SU-DHL-6 (cell line): ENCODE results near the gene FLRT3.

Experiments
- H2AFZ ChIP-seq: fragments of 200-600 bp; sonication (generic); 2 replicates; pipeline ENCODE4 v1.6.1; 2014; ENCODE audit warnings: low read depth, mild to moderate bottlenecking, moderate library complexity, mixed read lengths, antibody characterized with exemption, low read length; ENCODE audit not compliant: severe bottlenecking
- H3F3A ChIP-seq: fragments of 200-600 bp; shearing (Covaris generic); 2 replicates; pipeline ENCODE4 v1.6.0; 2016; ENCODE audit warnings: antibody characterized with exemption, mild to moderate bottlenecking; ENCODE audit not compliant: insufficient read depth
- H3K27ac ChIP-seq: fragments of 200-600 bp; sonication (generic); 2 replicates; pipeline ENCODE4 v1.5.1; 2016; ENCODE audit warnings: low read depth, mild to moderate bottlenecking, low read length, moderate library complexity, mixed read lengths
- H3K27me3 ChIP-seq: fragments of 200-600 bp; sonication (generic), shearing (Covaris generic); 2 replicates; pipeline ENCODE4 v1.6.0; 2014; ENCODE audit warnings: mild to moderate bottlenecking, low read length
- H3K36me3 ChIP-seq: fragments of 200-600 bp; sonication (generic); 2 replicates; pipeline ENCODE4 v1.6.1; 2014; ENCODE audit warnings: mild to moderate bottlenecking, low read length, mixed read lengths
- H3K4me2 ChIP-seq: fragments of 300-600, 200-600 bp; shearing (Covaris generic), sonication (generic); 2 replicates; pipeline ENCODE4 v1.6.0; 2014; ENCODE audit warnings: low read length, low read depth, mild to moderate bottlenecking; ENCODE audit not compliant: poor library complexity, severe bottlenecking
- H3K4me3 ChIP-seq: fragments of 200-600 bp; sonication (generic); 2 replicates; pipeline ENCODE4 v1.5.1; 2014; ENCODE audit warnings: antibody characterized with exemption, low read length, mild to moderate bottlenecking, mixed read lengths; ENCODE audit not compliant: insufficient read depth, poor library complexity, severe bottlenecking
- H3K79me2 ChIP-seq: fragments of 200-600 bp; sonication (generic); 2 replicates; pipeline ENCODE4 v1.6.1; 2014; ENCODE audit warnings: mild to moderate bottlenecking, low read length, moderate library complexity; ENCODE audit not compliant: insufficient read depth
- H3K9ac ChIP-seq: fragments of 200-600 bp; sonication (generic); 2 replicates; pipeline ENCODE4 v1.7.0; 2014; ENCODE audit warnings: mild to moderate bottlenecking, low read length
- H3K9me2 ChIP-seq: fragments of 200-600 bp; sonication (generic); replicated peaks from 2 replicates; pipeline ENCODE4 v1.6.1; 2014; ENCODE audit warnings: low read length; ENCODE audit not compliant: insufficient read depth
- H3K9me3 ChIP-seq: fragments of 200-600 bp; sonication (generic); 2 replicates; pipeline ENCODE4 v1.6.1; 2014; ENCODE audit warnings: low read length, mixed read lengths; ENCODE audit not compliant: insufficient read depth
- H4K20me1 ChIP-seq: fragments of 200-600 bp; sonication (generic); 2 replicates; pipeline ENCODE4 v1.6.1; 2014; ENCODE audit warnings: low read depth, mild to moderate bottlenecking, antibody characterized with exemption, low read length, moderate library complexity, mixed read lengths
- CTCF ChIP-seq: fragments of 200-600 bp; sonication (generic); IDR thresholded peaks from one replicate; pipeline ENCODE4 v1.5.1; 2017; ENCODE audit warnings: antibody characterized with exemption, mild to moderate bottlenecking, low read length, moderate library complexity; ENCODE audit not compliant: insufficient read depth, poor library complexity, severe bottlenecking
- EZH2phosphoT487 ChIP-seq: fragments of 200-600 bp; sonication (generic), shearing (Covaris generic); conservative IDR thresholded peaks from 2 replicates; pipeline ENCODE4 v1.6.1; 2018; ENCODE audit warnings: mild to moderate bottlenecking, antibody characterized with exemption, low read length, moderate library complexity, mixed read lengths

The FLRT3 gene

GRCh38 chr20:14313341-14314020 lies 23.9 kb downstream of the FLRT3 start:
- H4K20me1 ChIP-seq, result no peaks in the 10 kb centered on the region
- no peaks in the 10 kb centered on the region for H3K27me3 ChIP-seq
- no peak overlapping the region for H3K4me3 ChIP-seq
- TF ChIP-seq CTCF (no peak), EZH2phosphoT487 (no peak)
- no peaks in the 10 kb centered on the region for H3K9me2 ChIP-seq
- H3K79me2 ChIP-seq, result no peaks in the 10 kb centered on the region
- H3F3A ChIP-seq, result no peaks in the 10 kb centered on the region
- no peak overlapping the region for H3K27ac ChIP-seq
- no peak overlapping the region for H3K9ac ChIP-seq
- no peaks in the 10 kb centered on the region for H3K36me3 ChIP-seq
- H3K9me3 ChIP-seq, result no peaks in the 10 kb centered on the region
- no peak overlapping the region for H3K4me2 ChIP-seq
- no peak overlapping the region for H2AFZ ChIP-seq

DNA sequence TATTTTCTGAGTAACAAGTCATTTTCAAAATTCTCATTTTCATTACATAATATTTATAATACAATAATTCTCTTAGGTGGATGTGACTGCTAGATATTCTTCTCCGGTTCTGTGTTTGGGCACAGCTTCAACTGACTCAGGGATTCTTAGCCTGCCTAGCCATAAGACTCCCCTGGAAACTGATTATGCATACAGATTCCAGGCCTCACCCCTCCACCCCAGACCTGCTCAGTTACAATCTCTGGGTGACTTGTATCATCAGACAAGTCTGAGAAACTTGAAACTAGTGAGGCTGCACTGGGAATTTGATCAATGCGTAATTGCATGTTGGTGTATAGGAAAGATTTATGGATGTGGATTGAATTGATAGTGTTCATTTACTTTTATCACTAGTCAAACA lies 25.4 kb downstream of the FLRT3 start:
- Histone ChIP-seq H3K4me2 (no peak overlapping the region), H3K9me3 (no peaks in the 10 kb centered on the region), H3K4me3 (no peak overlapping the region), H3K79me2 (no peaks in the 10 kb centered on the region), H3F3A (no peaks in the 10 kb centered on the region), H3K36me3 (no peaks in the 10 kb centered on the region), H3K27me3 (no peaks in the 10 kb centered on the region), H3K27ac (no peak overlapping the region), H3K9me2 (no peaks in the 10 kb centered on the region), H2AFZ (no peak overlapping the region), H3K9ac (no peak overlapping the region), H4K20me1 (no peaks in the 10 kb centered on the region)
- TF ChIP-seq CTCF (no peak), EZH2phosphoT487 (no peak)

DNA sequence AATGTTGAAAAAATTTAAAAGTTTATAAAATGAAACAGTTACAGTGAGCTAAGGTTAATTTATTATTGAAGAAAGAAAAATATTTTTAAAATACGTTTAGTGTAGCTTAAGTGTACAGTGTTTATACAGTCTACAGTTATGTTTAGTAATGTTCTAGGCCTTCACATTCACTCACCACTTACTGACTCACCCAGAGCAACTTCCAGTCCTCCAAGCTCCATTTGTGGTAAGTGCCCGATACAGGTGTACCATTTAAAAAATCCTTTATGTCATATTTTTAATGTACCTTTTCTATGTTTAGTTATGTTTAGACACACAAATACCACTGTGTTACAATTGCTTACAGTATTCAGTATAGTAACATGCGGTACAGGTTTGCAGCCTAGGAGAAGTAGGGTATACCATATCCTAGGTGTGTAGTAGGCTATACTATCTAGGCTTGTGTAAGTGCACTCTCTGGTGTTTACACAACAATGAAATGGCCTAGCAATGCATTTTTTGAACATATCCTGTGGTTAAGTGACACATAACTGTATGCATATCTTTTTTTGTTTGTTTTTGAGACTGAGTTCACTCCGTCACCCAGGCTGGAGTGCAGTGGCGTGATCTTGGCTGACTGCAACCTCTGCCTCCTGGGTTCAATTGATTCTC lies 26.3 kb downstream of the FLRT3 start:
- TF ChIP-seq EZH2phosphoT487 (no peak), CTCF (no peak)
- no peaks in the 10 kb centered on the region for H3F3A ChIP-seq
- no peaks in the 10 kb centered on the region for H3K9me2 ChIP-seq
- no peak overlapping the region for H3K27ac ChIP-seq
- no peaks in the 10 kb centered on the region for H4K20me1 ChIP-seq
- H3K4me2 ChIP-seq, result no peak overlapping the region
- H3K9me3 ChIP-seq, result no peaks in the 10 kb centered on the region
- H3K36me3 ChIP-seq, result no peaks in the 10 kb centered on the region
- no peaks in the 10 kb centered on the region for H3K27me3 ChIP-seq
- H2AFZ ChIP-seq, result no peak overlapping the region
- no peak overlapping the region for H3K4me3 ChIP-seq
- H3K79me2 ChIP-seq, result no peaks in the 10 kb centered on the region
- H3K9ac ChIP-seq, result no peak overlapping the region
